ENCODE data around the gene VPS37D. TPM values are rescaled to one million over a fixed set of nuclear protein-coding genes. Genes with fewer than 3 reads are reported as not detected.

The VPS37D gene
- total RNA-seq, 1 donor = 1.9 TPM

DNA sequence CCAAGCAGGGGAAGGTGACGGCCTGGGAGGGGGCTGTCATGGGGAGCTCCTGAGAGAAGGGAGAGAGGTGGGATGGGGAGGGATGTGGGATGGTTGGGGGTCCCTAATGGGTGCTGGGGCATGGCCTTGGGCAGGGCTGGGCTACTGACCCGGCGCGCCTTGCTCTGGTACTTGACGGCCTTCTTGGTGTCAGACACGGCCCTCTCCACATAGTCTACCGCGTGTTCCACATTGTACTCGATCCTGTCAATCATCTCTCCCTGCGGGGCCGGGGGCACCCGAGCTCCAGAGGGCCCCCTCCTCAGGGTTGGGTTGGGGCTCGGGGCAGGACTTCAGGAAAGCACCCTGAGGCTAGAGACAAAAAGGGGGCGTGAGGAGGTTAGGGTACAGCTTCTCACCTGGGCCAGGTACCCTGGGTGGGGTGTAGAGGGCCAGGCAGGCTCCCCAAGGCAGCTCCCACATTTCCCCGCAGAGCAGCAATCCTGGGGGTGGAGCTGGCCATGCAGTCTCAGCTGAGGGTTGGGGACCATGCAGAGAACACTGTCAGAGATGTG lies 33.0 kb downstream of the VPS37D start:
- TF ChIP-seq, protein P1, sequence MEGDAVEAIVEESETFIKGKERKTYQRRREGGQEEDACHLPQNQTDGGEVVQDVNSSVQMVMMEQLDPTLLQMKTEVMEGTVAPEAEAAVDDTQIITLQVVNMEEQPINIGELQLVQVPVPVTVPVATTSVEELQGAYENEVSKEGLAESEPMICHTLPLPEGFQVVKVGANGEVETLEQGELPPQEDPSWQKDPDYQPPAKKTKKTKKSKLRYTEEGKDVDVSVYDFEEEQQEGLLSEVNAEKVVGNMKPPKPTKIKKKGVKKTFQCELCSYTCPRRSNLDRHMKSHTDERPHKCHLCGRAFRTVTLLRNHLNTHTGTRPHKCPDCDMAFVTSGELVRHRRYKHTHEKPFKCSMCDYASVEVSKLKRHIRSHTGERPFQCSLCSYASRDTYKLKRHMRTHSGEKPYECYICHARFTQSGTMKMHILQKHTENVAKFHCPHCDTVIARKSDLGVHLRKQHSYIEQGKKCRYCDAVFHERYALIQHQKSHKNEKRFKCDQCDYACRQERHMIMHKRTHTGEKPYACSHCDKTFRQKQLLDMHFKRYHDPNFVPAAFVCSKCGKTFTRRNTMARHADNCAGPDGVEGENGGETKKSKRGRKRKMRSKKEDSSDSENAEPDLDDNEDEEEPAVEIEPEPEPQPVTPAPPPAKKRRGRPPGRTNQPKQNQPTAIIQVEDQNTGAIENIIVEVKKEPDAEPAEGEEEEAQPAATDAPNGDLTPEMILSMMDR (IDR thresholded peaks at IDR 0.05; ENCODE audit: insufficient read depth, low read length) = no peak
- H3K4me3 ChIP-seq (ENCODE audit: low read depth, low read length) = no peak overlapping the region
- no peak for DNase-seq (ENCODE audit: low read depth)

DNA sequence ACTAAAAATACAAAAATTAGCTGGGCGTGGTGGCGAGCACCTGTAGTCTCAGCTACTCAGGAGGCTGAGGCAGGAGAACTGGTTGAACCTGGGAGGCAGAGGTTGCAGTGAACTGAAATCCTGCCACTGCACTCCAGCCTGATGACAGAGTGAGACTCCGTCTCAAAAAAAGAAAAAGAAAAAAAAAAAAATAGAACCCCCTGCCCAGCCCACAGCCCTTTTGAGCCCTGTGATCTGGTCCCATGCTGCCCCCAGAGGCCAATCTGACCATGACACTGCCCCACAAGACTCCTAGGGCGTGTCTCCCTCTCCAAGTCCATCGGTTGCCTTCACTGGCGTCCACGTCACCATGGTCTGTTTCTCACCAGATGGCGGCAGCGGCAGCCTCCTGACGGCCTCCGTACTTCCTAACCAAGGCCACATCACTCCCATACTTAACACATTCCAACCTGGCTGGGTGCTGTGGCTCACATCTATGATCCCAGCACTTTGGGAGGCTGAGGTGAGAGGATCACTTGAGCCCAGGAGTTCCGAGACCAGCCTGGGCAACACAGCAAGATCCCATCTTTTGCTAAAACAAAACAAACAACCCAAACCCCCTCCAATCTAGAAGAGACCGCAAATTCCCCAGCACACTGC lies 33.8 kb downstream of the VPS37D start:
- TF ChIP-seq, protein P1 (IDR thresholded peaks at IDR 0.05; ENCODE audit: insufficient read depth, low read length) = peak; percentile 62
- H3K4me3 ChIP-seq (ENCODE audit: low read depth, low read length) = no peak overlapping the region
- peak; percentile 61 for DNase-seq (ENCODE audit: low read depth)

DNA sequence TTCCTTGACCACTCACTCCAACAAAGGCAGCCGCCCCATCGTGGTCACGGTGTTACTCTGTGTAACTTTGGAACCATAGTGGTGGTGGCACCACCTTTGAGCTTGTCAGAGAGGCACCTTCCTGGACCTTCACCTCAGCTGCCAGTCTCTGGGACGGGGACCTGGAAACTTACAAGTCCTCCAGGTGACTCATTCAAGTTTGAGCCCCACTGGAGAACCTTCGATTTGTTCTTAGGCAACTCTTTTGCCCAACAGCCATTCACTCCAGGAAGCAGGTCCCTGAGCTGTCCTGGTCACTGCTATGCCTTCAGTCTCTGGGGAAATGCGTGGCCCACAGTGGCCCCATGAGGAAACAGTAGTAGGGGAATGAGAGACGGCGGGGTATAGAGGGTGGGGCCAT lies 34.6 kb downstream of the VPS37D start:
- H3K4me3 ChIP-seq (ENCODE audit: low read depth, low read length) = no peak overlapping the region
- no peak for DNase-seq (ENCODE audit: low read depth)
- TF ChIP-seq, protein P1 (IDR thresholded peaks at IDR 0.05; ENCODE audit: insufficient read depth, low read length) = no peak

DNA sequence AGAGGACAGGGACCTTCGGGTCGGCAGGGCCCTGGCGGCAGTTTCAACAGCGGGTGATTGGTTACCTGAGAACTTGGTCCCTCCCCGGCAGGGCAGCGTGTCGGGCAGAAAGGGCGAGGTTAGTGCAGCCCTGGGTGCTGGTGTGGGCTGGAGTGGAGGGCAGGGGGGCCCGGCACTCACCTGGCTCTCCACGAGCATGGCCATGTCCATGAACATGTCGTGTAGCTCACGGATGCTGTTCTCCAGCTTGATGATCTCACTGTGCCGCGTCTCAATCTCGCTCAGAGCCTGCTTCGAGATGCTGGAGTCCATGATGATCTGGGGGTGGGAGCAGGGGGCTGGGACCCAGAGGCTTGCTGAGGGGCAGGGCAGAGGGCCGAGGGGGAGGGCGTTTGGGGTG lies 35.0 kb downstream of the VPS37D start:
- H3K4me3 ChIP-seq (ENCODE audit: low read depth, low read length) = no peak overlapping the region
- TF ChIP-seq, protein P1 (IDR thresholded peaks at IDR 0.05; ENCODE audit: insufficient read depth, low read length) = no peak
- DNase-seq (ENCODE audit: low read depth) = no peak

DNA sequence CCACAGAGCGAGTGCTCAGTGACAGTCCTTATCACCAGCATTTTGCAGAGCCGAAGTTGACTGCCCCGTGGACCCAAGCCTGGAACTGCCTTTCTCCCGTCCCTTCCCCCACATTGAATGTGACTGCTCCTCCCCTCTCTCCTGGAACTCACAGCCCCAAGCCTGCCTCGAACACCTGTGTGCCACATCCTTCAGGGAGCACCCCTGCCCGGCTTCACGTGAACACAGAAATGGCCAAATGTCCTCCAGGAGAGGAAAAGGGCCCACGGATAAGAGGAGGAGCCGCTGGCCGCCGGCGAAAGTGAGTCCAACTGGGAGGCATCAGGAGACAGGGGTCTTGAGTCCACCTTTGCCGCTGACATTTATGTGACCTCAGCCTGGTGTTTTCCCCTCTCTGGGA lies 35.6 kb downstream of the VPS37D start:
- no peak for DNase-seq (ENCODE audit: low read depth)
- H3K4me3 ChIP-seq (ENCODE audit: low read depth, low read length) = no peak overlapping the region
- TF ChIP-seq, protein P1 (IDR thresholded peaks at IDR 0.05; ENCODE audit: insufficient read depth, low read length) = no peak

DNA sequence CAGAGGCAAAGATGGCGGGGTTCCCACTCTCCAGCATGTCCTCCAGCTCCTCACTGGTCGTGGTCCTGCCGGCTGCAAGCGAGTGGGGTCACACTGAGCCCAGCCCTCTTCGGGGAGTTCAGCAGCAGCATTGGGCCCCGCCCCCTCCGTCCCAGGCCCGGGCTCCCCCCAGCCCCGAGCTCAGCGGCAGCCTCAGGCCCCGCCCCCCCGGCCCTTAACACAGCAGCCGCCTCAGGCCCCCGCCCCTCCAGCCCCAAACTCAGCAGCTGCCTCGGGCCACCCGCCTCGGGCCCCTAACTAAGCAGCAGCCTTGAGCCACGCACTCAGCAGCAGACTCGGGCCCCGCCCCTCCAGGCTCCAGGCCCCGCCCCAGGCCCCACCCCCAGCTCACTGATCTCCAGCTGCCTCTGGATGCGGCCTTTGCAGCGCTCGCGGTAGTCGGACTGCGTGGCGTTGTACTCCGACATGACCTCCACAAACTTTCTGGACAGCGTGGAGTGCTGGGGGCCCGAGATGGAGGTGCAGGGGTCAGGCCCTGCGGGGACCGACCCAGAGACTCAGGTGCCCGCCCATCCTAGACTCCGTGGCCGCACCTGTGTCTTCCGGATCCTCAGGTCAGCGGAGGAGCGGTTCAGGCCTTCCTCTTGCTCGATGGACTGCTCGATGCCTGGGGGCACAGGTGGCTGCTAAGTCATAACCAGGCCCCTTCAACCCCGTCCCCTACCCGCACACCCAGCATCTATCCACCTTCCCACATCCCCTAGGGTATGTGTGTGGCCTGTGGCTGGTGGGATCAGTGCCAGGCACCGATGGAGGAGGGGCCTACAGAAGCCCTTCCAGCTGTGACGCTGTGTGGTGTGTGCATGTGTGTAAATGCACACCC lies 36.4 kb downstream of the VPS37D start:
- peak; percentile 37 for DNase-seq (ENCODE audit: low read depth)

More for the DNA sequence above, 36.4 kb downstream of the VPS37D start:
- no peak overlapping the region for H3K4me3 ChIP-seq (ENCODE audit: low read depth, low read length)
- TF ChIP-seq, protein P1 (IDR thresholded peaks at IDR 0.05; ENCODE audit: insufficient read depth, low read length) = no peak

Data from fibroblast of the aortic adventitia (primary cell).